ENCODE data around the gene SPOCK1. TPM values are rescaled to one million over a fixed set of nuclear protein-coding genes. Genes with fewer than 3 reads are reported as not detected.

Gene SPOCK1
- total and polyA plus RNA-seq, 10 donors, result 0.50 to 17.0 (median 6.6) TPM

DNA sequence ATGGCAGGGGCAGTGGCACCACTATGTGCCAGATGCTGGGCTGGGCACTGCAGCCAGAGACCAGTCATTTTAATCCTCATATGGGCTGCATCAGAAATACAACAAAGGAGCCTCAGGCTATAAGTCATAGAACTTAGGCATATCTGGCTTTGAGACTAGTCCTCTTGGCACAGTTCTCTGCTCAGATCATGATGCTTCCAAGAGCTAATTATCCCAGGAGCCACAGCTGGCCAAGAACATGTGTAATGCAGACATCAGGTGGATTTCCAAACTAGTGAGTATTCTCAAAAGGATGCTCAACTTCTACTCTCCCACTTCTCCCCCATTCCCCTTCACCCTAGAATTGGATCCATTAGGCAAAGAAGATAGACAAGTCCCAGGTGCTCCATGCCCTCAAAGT, 571.6 kb downstream of the SPOCK1 start:
- H3K4me1 ChIP-seq, result no peaks in the 10 kb centered on the region
- intact Hi-C loops (cut with DNase I; ENCODE audit: low total_unique reads), result no loop called here
- peaks cover 0 to 4% (median 0%) of the 10 kb centered on the region in 7 donors for H3K27me3 ChIP-seq (replicated peaks in 1 of 7)
- TF ChIP-seq, protein P1, sequence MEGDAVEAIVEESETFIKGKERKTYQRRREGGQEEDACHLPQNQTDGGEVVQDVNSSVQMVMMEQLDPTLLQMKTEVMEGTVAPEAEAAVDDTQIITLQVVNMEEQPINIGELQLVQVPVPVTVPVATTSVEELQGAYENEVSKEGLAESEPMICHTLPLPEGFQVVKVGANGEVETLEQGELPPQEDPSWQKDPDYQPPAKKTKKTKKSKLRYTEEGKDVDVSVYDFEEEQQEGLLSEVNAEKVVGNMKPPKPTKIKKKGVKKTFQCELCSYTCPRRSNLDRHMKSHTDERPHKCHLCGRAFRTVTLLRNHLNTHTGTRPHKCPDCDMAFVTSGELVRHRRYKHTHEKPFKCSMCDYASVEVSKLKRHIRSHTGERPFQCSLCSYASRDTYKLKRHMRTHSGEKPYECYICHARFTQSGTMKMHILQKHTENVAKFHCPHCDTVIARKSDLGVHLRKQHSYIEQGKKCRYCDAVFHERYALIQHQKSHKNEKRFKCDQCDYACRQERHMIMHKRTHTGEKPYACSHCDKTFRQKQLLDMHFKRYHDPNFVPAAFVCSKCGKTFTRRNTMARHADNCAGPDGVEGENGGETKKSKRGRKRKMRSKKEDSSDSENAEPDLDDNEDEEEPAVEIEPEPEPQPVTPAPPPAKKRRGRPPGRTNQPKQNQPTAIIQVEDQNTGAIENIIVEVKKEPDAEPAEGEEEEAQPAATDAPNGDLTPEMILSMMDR (IDR thresholded peaks at IDR 0.05 in 8 of 11, conservative IDR thresholded peaks at IDR 0.05 in 3 of 11), result no peak
- TF ChIP-seq POLR2A (IDR thresholded peaks at IDR 0.05) (no peak), POLR2AphosphoS5 (IDR thresholded peaks at IDR 0.05) (no peak)
- DNase-seq, result no peak
- peaks cover 0 to 26% (median 0%) of the 10 kb centered on the region in 8 donors for H3K9me3 ChIP-seq
- no peak overlapping the region for H3K4me3 ChIP-seq
- no peaks in the 10 kb centered on the region for H3K36me3 ChIP-seq
- H3K27ac ChIP-seq, result no peak overlapping the region

DNA sequence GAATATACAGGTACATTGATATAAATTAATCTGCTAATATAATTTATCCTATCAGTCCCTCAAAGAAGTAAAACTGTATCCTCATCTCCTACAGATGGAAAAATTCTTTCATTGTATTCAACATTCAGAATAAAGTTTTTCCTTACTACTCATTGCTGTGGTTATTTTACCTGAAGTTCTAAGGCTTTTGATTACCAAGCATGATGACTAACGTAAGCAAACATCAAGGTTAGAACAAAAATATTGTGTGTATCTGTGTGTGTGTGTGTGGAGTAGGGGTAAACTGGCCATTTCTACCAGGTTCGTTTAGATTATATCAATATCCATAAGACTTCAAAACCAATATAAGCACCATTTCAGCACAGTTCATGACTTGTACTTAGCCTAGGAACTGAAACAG, 573.1 kb downstream of the SPOCK1 start:
- 73 to 93% (median 84%) methylated on average over 2 of the region's 2 CpGs for WGBS, 5 donors
- no peak for TF ChIP-seq POLR2AphosphoS5 (IDR thresholded peaks at IDR 0.05)
- TF ChIP-seq, protein P1 (IDR thresholded peaks at IDR 0.05 in 8 of 11, conservative IDR thresholded peaks at IDR 0.05 in 3 of 11), result no peak
- TF ChIP-seq POLR2A (IDR thresholded peaks at IDR 0.05), result no peak
- no peaks in the 10 kb centered on the region for H3K4me1 ChIP-seq

More for the DNA sequence above, 573.1 kb downstream of the SPOCK1 start:
- Histone ChIP-seq H3K4me3 (no peak overlapping the region), H3K36me3 (no peaks in the 10 kb centered on the region), H3K27me3 (replicated peaks in 1 of 7) (peaks cover 0 to 4% (median 0%) of the 10 kb centered on the region in 7 donors), H3K27ac (no peak overlapping the region), H3K9me3 (peaks cover 0 to 25% (median 0%) of the 10 kb centered on the region in 8 donors)
- intact Hi-C loops (cut with DNase I; ENCODE audit: low total_unique reads), result no loop called here
- DNase-seq, result no peak

Small RNA genes lying within 50 kb of the gene (small RNA-seq; reads per million reads assigned to genes)
- gene RNA5SP193, result 0 reads per million in 4 donors

Other genes starting within 250 kb of the SPOCK1 start
- 10 to 100 TPM in 4 of 7 donors, 1 to 10 TPM in 3; 7.4 to 17.9 (median 11.7) TPM for gene KLHL3, start 236.8 kb upstream of the SPOCK1 start, total RNA-seq
- gene KLHL3, start 236.8 kb upstream of the SPOCK1 start, polyA plus RNA-seq, result 1 to 10 TPM; 1.3 to 2.7 (median 2.2) TPM